Activated CD8-positive, alpha-beta memory T cell treated with anti-CD3 and anti-CD28 coated beads, Interleukin-2, amount 10 ng/mL, durations not matched to agents 7 days and 5 days (primary cell): ENCODE data around the gene ZFPL1. TPM values are rescaled to one million over a fixed set of nuclear protein-coding genes. Genes with fewer than 3 reads are reported as not detected.

Experiments used
- ATAC-seq: fragments of 150-1000 bp; cut with Tn5 transposase; one replicate; pipeline ENCODE4 v1.10.0; 2021; ENCODE audit warnings: moderate library complexity
- CTCF ChIA-PET: fragments of 350-600 bp; sonication (Branson Sonifier 250); formaldehyde crosslinking; loops from one replicate; lab custom pipeline; 2021; ENCODE audit warnings: antibody characterized with exemption; lab: Charles Lee
- DNase-seq: peaks from one replicate; pipeline ENCODE4 v3.0.0-alpha.2; 2020
- H3K27ac Mint-ChIP-seq: one replicate; pipeline ENCODE4 v1.8.0; 2021; ENCODE audit warnings: mild to moderate bottlenecking, mixed read lengths
- H3K27me3 Mint-ChIP-seq: one replicate; pipeline ENCODE4 v1.8.0; 2021; ENCODE audit warnings: mixed read lengths
- H3K36me3 Mint-ChIP-seq: one replicate; pipeline ENCODE4 v1.8.0; 2021; ENCODE audit warnings: mild to moderate bottlenecking, mixed read lengths
- H3K4me1 Mint-ChIP-seq: one replicate; pipeline ENCODE4 v1.8.0; 2021; ENCODE audit warnings: mixed read lengths
- H3K4me3 Mint-ChIP-seq: one replicate; pipeline ENCODE4 v1.8.0; 2021; ENCODE audit warnings: mild to moderate bottlenecking, moderate library complexity, mixed read lengths
- H3K9me3 Mint-ChIP-seq: one replicate; pipeline ENCODE4 v1.8.0; 2022; ENCODE audit warnings: low read depth, mixed read lengths
- total RNA-seq, 2 experiments: library from RNA; stranded (reverse); gene quantifications; one replicate each; pipeline ENCODE4 v1.2.3, GENCODE V29; 2021

ZFPL1 gene
- total RNA-seq, 2 experiments from 2014 or later, result 28.3 to 32.4 TPM

GRCh38 chr11:65051398-65051858 is 32.6 kb upstream of the ZFPL1 start:
- no peak for DNase-seq
- peaks cover 40% of the 10 kb centered on the region for H3K4me1 Mint-ChIP-seq
- CTCF ChIA-PET, result interaction anchor here (0.7 kb wide), 1 partner anchor 1261 kb away, joined by 3 read pairs; no protein-coding TSS in a partner anchor

GRCh38 chr11:65053827-65054508 is 30.1 kb upstream of the ZFPL1 start:
- ATAC-seq, result no peak
- Mint-ChIP-seq H3K4me1 (peaks cover 23% of the 10 kb centered on the region), H3K36me3 (no peaks in the 10 kb centered on the region), H3K4me3 (no peak overlapping the region), H3K9me3 (no peaks in the 10 kb centered on the region), H3K27me3 (no peaks in the 10 kb centered on the region), H3K27ac (no peak overlapping the region)
- CTCF ChIA-PET, result no interaction called here
- no peak for DNase-seq

More at GRCh38 chr11:65051398-65051858, 32.6 kb upstream of the ZFPL1 start:
- Mint-ChIP-seq H3K27me3 (no peaks in the 10 kb centered on the region), H3K9me3 (no peaks in the 10 kb centered on the region), H3K4me3 (no peak overlapping the region), H3K36me3 (peaks cover 2% of the 10 kb centered on the region), H3K27ac (no peak overlapping the region)
- no peak for ATAC-seq

- Mint-ChIP-seq H3K36me3 (no peaks in the 10 kb centered on the region), H3K4me1 (peaks cover 30% of the 10 kb centered on the region), H3K9me3 (no peaks in the 10 kb centered on the region), H3K27me3 (no peaks in the 10 kb centered on the region), H3K27ac (no peak overlapping the region), H3K4me3 (no peak overlapping the region)
- ATAC-seq (no peak), DNase-seq (no peak)
- CTCF ChIA-PET, result no interaction called here
Observed at GRCh38 chr11:65055538-65055937, 28.5 kb upstream of the ZFPL1 start.

DNA sequence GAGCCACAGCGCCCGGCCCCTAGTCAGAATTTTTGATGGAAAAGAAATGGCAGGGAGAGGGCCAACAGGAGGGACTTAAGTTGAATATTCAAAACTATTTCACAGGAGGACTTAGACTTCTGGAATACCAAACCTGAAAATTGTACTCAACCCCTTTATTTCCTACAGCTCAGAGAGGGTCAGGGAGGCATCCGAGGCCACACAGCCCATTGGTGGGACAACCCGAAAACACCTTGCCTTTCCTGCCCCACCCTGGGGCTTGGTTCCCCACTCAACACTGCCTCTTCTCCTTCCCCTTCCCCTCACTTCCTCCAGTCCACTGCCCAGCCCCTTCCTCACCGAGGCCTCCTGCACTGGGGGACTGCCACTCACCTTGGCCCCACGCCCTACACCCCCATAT is 27.0 kb upstream of the ZFPL1 start:
- CTCF ChIA-PET, result no interaction called here
- H3K36me3 Mint-ChIP-seq, result no peaks in the 10 kb centered on the region
- ATAC-seq (no peak), DNase-seq (no peak)
- no peak overlapping the region for H3K4me3 Mint-ChIP-seq
- no peaks in the 10 kb centered on the region for H3K9me3 Mint-ChIP-seq
- peaks cover 28% of the 10 kb centered on the region for H3K4me1 Mint-ChIP-seq
- no peak overlapping the region for H3K27ac Mint-ChIP-seq
- H3K27me3 Mint-ChIP-seq, result no peaks in the 10 kb centered on the region

- no peaks in the 10 kb centered on the region for H3K9me3 Mint-ChIP-seq
- no peaks in the 10 kb centered on the region for H3K36me3 Mint-ChIP-seq
- H3K27ac Mint-ChIP-seq, result no peak overlapping the region
- H3K4me3 Mint-ChIP-seq, result no peak overlapping the region
- CTCF ChIA-PET, result no interaction called here
- no peak for DNase-seq
- no peaks in the 10 kb centered on the region for H3K27me3 Mint-ChIP-seq
- ATAC-seq, result no peak
- peaks cover 28% of the 10 kb centered on the region for H3K4me1 Mint-ChIP-seq
Observed at GRCh38 chr11:65057526-65057925, 26.5 kb upstream of the ZFPL1 start.

GRCh38 chr11:65058012-65058411 is 26.0 kb upstream of the ZFPL1 start:
- H3K27ac Mint-ChIP-seq, result no peak overlapping the region
- H3K4me3 Mint-ChIP-seq, result no peak overlapping the region
- peaks cover 26% of the 10 kb centered on the region for H3K4me1 Mint-ChIP-seq
- no peaks in the 10 kb centered on the region for H3K9me3 Mint-ChIP-seq
- DNase-seq (no peak), ATAC-seq (no peak)
- CTCF ChIA-PET, result interaction anchor here (1.2 kb wide), 1 partner anchor 52 kb away, joined by 3 read pairs; no protein-coding TSS in a partner anchor
- H3K27me3 Mint-ChIP-seq, result no peaks in the 10 kb centered on the region
- H3K36me3 Mint-ChIP-seq, result no peaks in the 10 kb centered on the region

- Mint-ChIP-seq H3K4me3 (no peak within 1 kb of the TSS), H3K27ac (no peak within 1 kb of the TSS), H3K4me1 (peaks cover 23% of the 10 kb centered on the region), H3K9me3 (no peaks in the 10 kb centered on the region), H3K27me3 (no peaks in the 10 kb centered on the region), H3K36me3 (no peaks in the 10 kb centered on the region)
- CTCF ChIA-PET, result interaction anchor here (1.2 kb wide), 1 partner anchor 52 kb away, joined by 3 read pairs; no protein-coding TSS in a partner anchor
- ATAC-seq (no peak), DNase-seq (no peak)
Observed at GRCh38 chr11:65058419-65059054, 25.5 kb upstream of the ZFPL1 start, which contains the start of gene NAALADL1. Gene NAALADL1 (minus strand): TSS chr11:65058553. CDS start chr11:65058521, 32 bp downstream.

GRCh38 chr11:65059523-65059922 is 24.5 kb upstream of the ZFPL1 start:
- peaks cover 14% of the 10 kb centered on the region for H3K4me1 Mint-ChIP-seq
- no peak overlapping the region for H3K4me3 Mint-ChIP-seq
- DNase-seq (no peak), ATAC-seq (no peak)
- CTCF ChIA-PET, result interaction anchor here (1.0 kb wide), 1 partner anchor 166 kb away, joined by 3 read pairs; no protein-coding TSS in a partner anchor
- no peaks in the 10 kb centered on the region for H3K36me3 Mint-ChIP-seq
- H3K9me3 Mint-ChIP-seq, result no peaks in the 10 kb centered on the region
- no peaks in the 10 kb centered on the region for H3K27me3 Mint-ChIP-seq
- H3K27ac Mint-ChIP-seq, result no peak overlapping the region

DNA sequence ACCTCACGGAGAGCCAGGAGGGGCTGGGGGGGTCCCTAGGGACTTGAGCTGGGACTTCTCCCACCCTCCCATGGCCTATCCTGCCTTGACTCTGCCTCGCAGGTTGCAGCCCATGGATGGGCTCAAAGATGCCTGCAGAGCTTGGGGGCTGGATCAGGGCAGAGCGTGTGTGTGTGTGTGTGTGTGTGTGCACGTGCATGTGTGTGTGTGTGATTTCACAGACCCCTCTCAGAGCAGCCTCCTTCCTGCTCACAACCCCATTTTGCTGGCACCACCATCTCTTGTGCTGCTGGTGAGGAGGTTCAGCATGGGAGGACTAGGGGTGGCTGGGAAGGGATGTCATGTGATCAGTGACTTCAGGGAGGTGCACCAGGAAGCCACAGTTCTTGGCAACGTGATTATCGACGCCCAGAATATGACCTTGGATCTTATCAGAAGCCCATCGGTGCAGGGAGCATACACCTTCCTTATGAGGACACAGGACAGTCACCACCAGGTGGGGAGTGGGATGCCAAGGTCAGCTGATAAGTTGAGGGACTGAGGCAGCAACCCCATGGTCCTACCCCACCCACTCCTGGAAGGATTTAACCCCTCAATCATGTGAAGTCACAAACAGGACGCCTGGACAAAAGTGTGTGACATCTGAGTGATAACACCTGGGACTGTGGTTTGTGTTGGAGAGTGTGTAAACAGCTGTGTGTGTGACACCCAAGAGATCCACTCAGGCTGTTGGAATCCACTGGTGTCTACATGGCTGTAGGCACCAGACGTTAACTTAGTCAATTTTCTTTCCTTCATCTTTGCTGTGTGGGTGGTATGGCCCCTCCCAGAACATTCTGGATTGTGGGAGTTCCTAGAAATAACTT is 23.8 kb upstream of the ZFPL1 start:
- Mint-ChIP-seq H3K4me1 (peaks cover 14% of the 10 kb centered on the region), H3K27ac (no peak overlapping the region), H3K27me3 (no peaks in the 10 kb centered on the region), H3K9me3 (no peaks in the 10 kb centered on the region), H3K4me3 (no peak overlapping the region), H3K36me3 (no peaks in the 10 kb centered on the region)
- CTCF ChIA-PET, result interaction anchor here (1.0 kb wide), 1 partner anchor 166 kb away, joined by 3 read pairs; no protein-coding TSS in a partner anchor
- ATAC-seq (peak; percentile 18), DNase-seq (no peak)

- H3K4me3 Mint-ChIP-seq, result no peak overlapping the region
- ATAC-seq, result peak; percentile 43
- no peaks in the 10 kb centered on the region for H3K27me3 Mint-ChIP-seq
- no peak for DNase-seq
- no peaks in the 10 kb centered on the region for H3K36me3 Mint-ChIP-seq
- H3K27ac Mint-ChIP-seq, result no peak overlapping the region
- CTCF ChIA-PET, result no interaction called here
- no peaks in the 10 kb centered on the region for H3K9me3 Mint-ChIP-seq
- H3K4me1 Mint-ChIP-seq, result peaks cover 12% of the 10 kb centered on the region
Observed at GRCh38 chr11:65060913-65061408, 23.1 kb upstream of the ZFPL1 start.

DNA sequence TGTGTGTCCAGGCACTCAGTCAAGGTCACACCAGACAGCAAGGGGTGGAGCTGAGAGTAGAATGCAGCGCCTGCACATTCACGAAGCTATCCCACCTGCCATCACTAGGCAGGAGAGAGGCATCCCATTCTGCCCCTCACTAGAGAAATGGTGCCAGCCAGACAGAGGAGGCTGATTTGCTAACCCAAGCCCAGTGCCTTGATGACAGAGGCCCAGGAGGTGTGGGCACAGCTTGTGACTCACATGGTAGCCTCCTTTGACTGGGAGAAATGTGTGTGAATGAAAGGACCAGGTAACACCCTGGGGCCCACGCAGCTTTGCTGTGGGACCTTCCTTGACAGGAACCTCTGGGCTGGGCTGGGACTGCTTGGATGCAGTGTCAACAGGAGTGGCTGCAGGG is 20.5 kb upstream of the ZFPL1 start:
- DNase-seq (no peak), ATAC-seq (no peak)
- no peaks in the 10 kb centered on the region for H3K36me3 Mint-ChIP-seq
- H3K4me3 Mint-ChIP-seq, result no peak overlapping the region
- CTCF ChIA-PET, result interaction anchor here (0.8 to 1.2 kb wide), 3 partner anchors 9 to 84 kb away, joined by 3 read pairs; partner anchors contain the start of gene ARL2
- peaks cover 12% of the 10 kb centered on the region for H3K4me1 Mint-ChIP-seq
- H3K27me3 Mint-ChIP-seq, result no peaks in the 10 kb centered on the region
- H3K27ac Mint-ChIP-seq, result no peak overlapping the region
- H3K9me3 Mint-ChIP-seq, result no peaks in the 10 kb centered on the region

- Mint-ChIP-seq H3K4me1 (peaks cover 11% of the 10 kb centered on the region), H3K9me3 (no peaks in the 10 kb centered on the region), H3K27ac (no peak overlapping the region), H3K36me3 (no peaks in the 10 kb centered on the region), H3K4me3 (no peak overlapping the region), H3K27me3 (no peaks in the 10 kb centered on the region)
- no peak for DNase-seq
- no peak for ATAC-seq
- CTCF ChIA-PET, result interaction anchor here (1.2 kb wide), 1 partner anchor 8 kb away, joined by 3 read pairs; no protein-coding TSS in a partner anchor
Observed at GRCh38 chr11:65064847-65065240, 19.2 kb upstream of the ZFPL1 start.

DNA sequence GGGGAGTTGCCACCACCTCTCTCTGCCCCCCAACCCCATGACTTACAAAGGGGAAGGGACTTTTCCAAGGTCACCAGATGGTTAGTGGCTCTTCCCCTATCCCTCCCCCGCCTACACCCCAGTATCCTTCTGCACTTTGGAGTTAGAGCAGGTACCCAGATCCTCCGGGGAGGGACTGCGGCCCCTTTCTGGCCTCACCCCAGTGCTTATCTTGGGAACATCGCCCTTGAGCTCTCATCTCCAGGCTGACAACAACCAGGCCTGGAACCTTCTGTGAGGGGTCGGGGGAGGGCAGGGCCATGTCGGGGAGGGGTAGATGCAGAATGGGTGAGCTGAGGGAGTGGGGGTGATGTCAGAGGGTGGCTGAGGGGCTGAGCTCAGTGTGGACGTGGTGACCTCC is 18.2 kb upstream of the ZFPL1 start:
- Mint-ChIP-seq H3K9me3 (no peaks in the 10 kb centered on the region), H3K27me3 (no peaks in the 10 kb centered on the region), H3K4me1 (peaks cover 1% of the 10 kb centered on the region), H3K36me3 (no peaks in the 10 kb centered on the region), H3K27ac (no peak overlapping the region), H3K4me3 (no peak overlapping the region)
- DNase-seq (no peak), ATAC-seq (no peak)
- CTCF ChIA-PET, result interaction anchor here (0.7 kb wide), 1 partner anchor 104 kb away, joined by 3 read pairs; no protein-coding TSS in a partner anchor
